Measurements from ENCODE around the gene EXOSC9. TPM values are rescaled to one million over a fixed set of nuclear protein-coding genes. Genes with fewer than 3 reads are reported as not detected.

Gene EXOSC9
- total RNA-seq, 1 donor from 2014 or later = 58.8 TPM

GRCh38 chr4:121801715-121802075 lies 572 bp downstream of the EXOSC9 start:
- H3K4me1 Mint-ChIP-seq = peaks cover 32% of the 10 kb centered on the region
- DNase-seq (ENCODE audit: low read depth, low spot score) = no peak
- TF ChIP-seq CTCF (conservative IDR thresholded peaks at IDR 0.05) = no peak
- peak overlapping the region; percentile 97 for H3K4me3 Mint-ChIP-seq
- peaks cover 11% of the 10 kb centered on the region for H3K36me3 Mint-ChIP-seq (ENCODE audit: low read depth)
- H3K27ac Mint-ChIP-seq (ENCODE audit: unreplicated experiment) = peak overlapping the region; percentile 99
- H3K27me3 Mint-ChIP-seq (ENCODE audit: low read depth) = no peaks in the 10 kb centered on the region
- H3K9me3 Mint-ChIP-seq = no peaks in the 10 kb centered on the region

- Mint-ChIP-seq H3K4me1 (peaks cover 16% of the 10 kb centered on the region), H3K36me3 (ENCODE audit: low read depth) (peaks cover 16% of the 10 kb centered on the region), H3K4me3 (no peak overlapping the region), H3K9me3 (no peaks in the 10 kb centered on the region), H3K27ac (ENCODE audit: unreplicated experiment) (no peak overlapping the region), H3K27me3 (ENCODE audit: low read depth) (no peaks in the 10 kb centered on the region)
- DNase-seq (ENCODE audit: low read depth, low spot score) = no peak
- TF ChIP-seq CTCF (conservative IDR thresholded peaks at IDR 0.05) = no peak
These were observed 5.3 kb downstream of the EXOSC9 start for GRCh38 chr4:121806411-121806810.

- Mint-ChIP-seq H3K27me3 (ENCODE audit: low read depth) (no peaks in the 10 kb centered on the region), H3K27ac (ENCODE audit: unreplicated experiment) (no peak overlapping the region), H3K4me3 (no peak overlapping the region), H3K36me3 (ENCODE audit: low read depth) (peaks cover 13% of the 10 kb centered on the region), H3K4me1 (no peaks in the 10 kb centered on the region), H3K9me3 (no peaks in the 10 kb centered on the region)
- TF ChIP-seq CTCF (conservative IDR thresholded peaks at IDR 0.05) = no peak
- DNase-seq (ENCODE audit: low read depth, low spot score) = no peak
These were observed 10.0 kb downstream of the EXOSC9 start for GRCh38 chr4:121811122-121811521.

GRCh38 chr4:121814756-121815155 lies 13.6 kb downstream of the EXOSC9 start:
- Mint-ChIP-seq H3K4me1 (peaks cover 3% of the 10 kb centered on the region), H3K36me3 (ENCODE audit: low read depth) (peaks cover 15% of the 10 kb centered on the region), H3K9me3 (no peaks in the 10 kb centered on the region), H3K4me3 (no peak overlapping the region), H3K27ac (ENCODE audit: unreplicated experiment) (no peak overlapping the region), H3K27me3 (ENCODE audit: low read depth) (no peaks in the 10 kb centered on the region)
- no peak for DNase-seq (ENCODE audit: low read depth, low spot score)
- no peak for TF ChIP-seq CTCF (conservative IDR thresholded peaks at IDR 0.05)

- Mint-ChIP-seq H3K27ac (ENCODE audit: unreplicated experiment) (no peak overlapping the region), H3K27me3 (ENCODE audit: low read depth) (no peaks in the 10 kb centered on the region), H3K4me1 (peaks cover 18% of the 10 kb centered on the region), H3K36me3 (ENCODE audit: low read depth) (peaks cover 16% of the 10 kb centered on the region), H3K4me3 (no peak overlapping the region), H3K9me3 (no peaks in the 10 kb centered on the region)
- DNase-seq (ENCODE audit: low read depth, low spot score) = no peak
- no peak for TF ChIP-seq CTCF (conservative IDR thresholded peaks at IDR 0.05)
These were observed 15.9 kb downstream of the EXOSC9 start for GRCh38 chr4:121817006-121817405.

GRCh38 chr4:121817701-121818100 lies 16.6 kb downstream of the EXOSC9 start:
- H3K4me3 Mint-ChIP-seq = no peak overlapping the region
- H3K4me1 Mint-ChIP-seq = peaks cover 25% of the 10 kb centered on the region
- no peaks in the 10 kb centered on the region for H3K27me3 Mint-ChIP-seq (ENCODE audit: low read depth)
- no peak for DNase-seq (ENCODE audit: low read depth, low spot score)
- TF ChIP-seq CTCF (conservative IDR thresholded peaks at IDR 0.05) = no peak
- no peak overlapping the region for H3K27ac Mint-ChIP-seq (ENCODE audit: unreplicated experiment)
- H3K9me3 Mint-ChIP-seq = no peaks in the 10 kb centered on the region
- peaks cover 16% of the 10 kb centered on the region for H3K36me3 Mint-ChIP-seq (ENCODE audit: low read depth)

All from neural crest cell (in vitro differentiated cells).